K562 (cell line): ENCODE measurements around the gene ZDHHC19. TPM values are rescaled to one million over a fixed set of nuclear protein-coding genes. Genes with fewer than 3 reads are reported as not detected.

Source experiments
- ATAC-seq: fragments of 200-7000 bp; cut with Tn5 transposase; 3 replicates; pipeline ENCODE4 v1.9.1; 2020; ENCODE audit warnings: moderate library complexity
- BruUV-seq: library from RNA; stranded (reverse); fragments of 400-500 nt; replicated peaks from 2 replicates; lab custom pipeline; 2021; lab: Mats Ljungman, UMichigan
- CTCF ChIA-PET: fragments of 300-600 bp; formaldehyde crosslinking; extraction: SDS; loops from one replicate; lab custom pipeline; 2021; ENCODE audit warnings: low intra/inter-chr PET ratio; lab: Yijun Ruan, JAX
- POLR2A ChIA-PET: fragments of 300-600, 350-650 bp; sonication (Branson Sonifier 250); formaldehyde crosslinking; extraction: SDS; loops from one replicate; lab custom pipeline; 2021; ENCODE audit warnings: antibody characterized with exemption, inconsistent platforms; lab: Yijun Ruan, JAX
- DNase-seq, 4 experiments: peaks; one replicate each; pipeline versions ENCODE4 v3.0.0 to v3.0.0-alpha.2; 2011 to 2018; ENCODE audit warnings: low spot score in 3 of 4, mixed read lengths in 3 of 4; ENCODE audit errors: extremely low read depth in 1 of 4
- FAIRE-seq: peaks from 2 replicates; lab custom pipeline; 2011; peaks lifted over from hg19 to GRCh38; lab: Jason Lieb, UNC
- H2AFZ ChIP-seq: 2 replicates; pipeline ENCODE4 v1.6.0; 2011; ENCODE audit warnings: low read depth, low read length, control low read depth, inconsistent platforms
- H3K27ac ChIP-seq: fragments of 200-600 bp; 3 replicates; pipeline ENCODE4 v1.8.0; 2011; ENCODE audit warnings: low read depth, mild to moderate bottlenecking, control low read depth, inconsistent platforms, low read length, moderate library complexity, mixed read lengths; ENCODE audit errors: extremely low read depth
- H3K27me3 ChIP-seq, 2 experiments: fragments of 300-600 bp in 1 of 2; 2 replicates in 1 of 2; 3 replicates in 1 of 2; pipeline versions ENCODE4 v1.6.0 to v1.8.0; 2011; ENCODE audit warnings: inconsistent platforms in 2 of 2, low read length in 2 of 2, mild to moderate bottlenecking in 1 of 2, mixed read lengths in 1 of 2, moderate library complexity in 1 of 2; ENCODE audit not compliant: control insufficient read depth in 2 of 2, insufficient read depth in 2 of 2
- H3K36me3 ChIP-seq: fragments of 300-600 bp; 3 replicates; pipeline ENCODE4 v1.8.0; 2011; ENCODE audit warnings: mild to moderate bottlenecking, low read length, inconsistent platforms; ENCODE audit not compliant: control insufficient read depth, insufficient read depth
- H3K4me1 ChIP-seq, 2 experiments: fragments of 200-600 bp in 1 of 2; replicated peaks in 1 of 2; 2 replicates in 1 of 2; 3 replicates in 1 of 2; pipeline versions ENCODE4 v1.5.1 to v1.8.0; 2011; ENCODE audit warnings: inconsistent platforms in 2 of 2, low read length in 2 of 2, mild to moderate bottlenecking in 1 of 2, mixed read lengths in 1 of 2, moderate library complexity in 1 of 2; ENCODE audit not compliant: control insufficient read depth in 2 of 2, insufficient read depth in 2 of 2
- H3K4me2 ChIP-seq: 2 replicates; pipeline ENCODE4 v1.6.1; 2011; ENCODE audit warnings: low read length, control low read depth, inconsistent platforms, mixed read lengths; ENCODE audit not compliant: insufficient read depth
- H3K4me3 ChIP-seq: fragments of 200-600 bp; sonication (generic), shearing (Covaris generic); 2 replicates; pipeline ENCODE4 v1.5.1; 2016; ENCODE audit warnings: control low read depth, inconsistent platforms
- H3K79me2 ChIP-seq: fragments of 200-600 bp; 3 replicates; pipeline ENCODE4 v1.8.0; 2011; ENCODE audit warnings: low read length, inconsistent platforms; ENCODE audit not compliant: control insufficient read depth, insufficient read depth
- H3K9ac ChIP-seq, 2 experiments: 2 replicates each; pipeline versions ENCODE4 v1.6.0 to v1.6.1; 2011; ENCODE audit warnings: low read depth in 2 of 2, low read length in 2 of 2, control low read depth in 1 of 2, inconsistent platforms in 1 of 2, mild to moderate bottlenecking in 1 of 2, mixed read lengths in 1 of 2; ENCODE audit not compliant: insufficient read depth in 1 of 2
- H3K9me1 ChIP-seq: one replicate; pipeline ENCODE4 v1.6.0; 2011; ENCODE audit warnings: inconsistent platforms, mild to moderate bottlenecking, low read length, moderate library complexity; ENCODE audit not compliant: control insufficient read depth, insufficient read depth
- H3K9me3 ChIP-seq: replicated peaks from 2 replicates; pipeline ENCODE4 v1.5.1; 2011; ENCODE audit warnings: low read depth, low read length, inconsistent platforms; ENCODE audit not compliant: control insufficient read depth, insufficient read depth
- H4K20me1 ChIP-seq: replicated peaks from 2 replicates; pipeline ENCODE4 v1.6.1; 2011; ENCODE audit warnings: low read length, inconsistent platforms, mixed read lengths; ENCODE audit not compliant: control insufficient read depth, insufficient read depth
- CHCHD3 ChIP-seq: fragments of 250-450 bp; sonication (Bioruptor Pico); IDR thresholded peaks from 2 replicates; pipeline ENCODE4 v2.1.2; 2022; ENCODE audit warnings: mild to moderate bottlenecking
- SIRT6 ChIP-seq: IDR thresholded peaks from one replicate; pipeline ENCODE4 v1.6.1; 2012; ENCODE audit warnings: low read depth, mild to moderate bottlenecking, control low read depth, inconsistent platforms, low read length, moderate library complexity
- USF1 ChIP-seq: sonication (generic); formaldehyde crosslinking; IDR thresholded peaks from 2 replicates; pipeline ENCODE4 v1.9.0; 2022; ENCODE audit warnings: mild to moderate bottlenecking, missing genetic modification reagents
- ZBTB33 ChIP-seq: sonication (generic); formaldehyde crosslinking; IDR thresholded peaks from 2 replicates; pipeline ENCODE4 v1.8.1; 2023; ENCODE audit warnings: mild to moderate bottlenecking, missing genetic modification reagents
- WGBS: fragments of 100-300 bp; shearing (Covaris generic); methylation state at CpG from one replicate; pipeline ENCODE4 v1.1.6; 2016; ENCODE audit warnings: low coverage, mixed read lengths; ENCODE audit not compliant: insufficient coverage; ENCODE audit errors: missing lambda C conversion rate; 5-methylcytosine and 5-hydroxymethylcytosine counted together
- in situ Hi-C: fragments of 300-500 bp; cut with MboI; formaldehyde crosslinking; loops from 4 replicates; pipeline ENCODE4 v1.15.0; 2018; ENCODE audit warnings: inconsistent platforms, mixed read lengths
- intact Hi-C: fragments of 100-400 bp; cut with micrococcal nuclease; formaldehyde crosslinking; loops from 2 replicates; pipeline ENCODE4 v1.14.2; 2022
- polyA plus RNA-seq, 8 experiments: library from polyadenylated mRNA; depleted of rRNA in 4 of 8; stranded (reverse) in 5 of 8; unstranded in 3 of 8; fragments of >200 nt; fragmentation: Nextera tagmentation in 2 of 8; fragmentation: Illumina TruSeq in 1 of 8; extraction: Ambion mirVana in 2 of 8; extraction: Trizol in 1 of 8; gene quantifications; 2 replicates each; pipeline versions ENCODE4 v1.2.1 to v1.2.3, GENCODE V29; 2011 to 2014; ENCODE audit warnings: inconsistent platforms in 1 of 8, missing spikeins in 1 of 8
- total RNA-seq, 7 experiments: library from RNA; depleted of rRNA in 6 of 7; stranded (reverse); fragments of >200 nt in 6 of 7; fragmentation: Illumina TruSeq in 2 of 7; extraction: Trizol in 2 of 7; gene quantifications; 2 replicates each; pipeline versions ENCODE4 v1.2.1 to v1.2.3, GENCODE V29; 2011 to 2021; ENCODE audit warnings: low replicate concordance in 1 of 7

ZDHHC19 gene
- total and polyA plus RNA-seq, 9 of the 15 experiments (the other 6 are each of a cell fraction or from before 2014, with no cell fraction given) = 0.40 to 5.5 (median 1.1) TPM

GRCh38 chr3:196216681-196217211 lies 5.5 kb upstream of the ZDHHC19 start:
- Histone ChIP-seq H3K27me3 (no peaks in the 10 kb centered on the region), H2AFZ (no peak overlapping the region)
- in situ Hi-C loops = loop anchor here (25.0 kb wide), 1 partner anchor 504 kb away; the partner anchor contains the start of gene MUC20

More at GRCh38 chr3:196216681-196217211, 5.5 kb upstream of the ZDHHC19 start:
- Histone ChIP-seq H3K9me3 (no peaks in the 10 kb centered on the region), H3K36me3 (no peaks in the 10 kb centered on the region), H3K4me3 (no peak overlapping the region), H3K9ac (peak overlapping the region in 1 of 2 experiments; percentile 20; a peak in 1 of 4 replicates), H3K4me1 (peaks cover 0 to 31% of the 10 kb centered on the region in 2 experiments; a peak in 2 of 5 replicates), H4K20me1 (no peaks in the 10 kb centered on the region), H3K27ac (no peak overlapping the region), H3K79me2 (no peaks in the 10 kb centered on the region), H3K9me1 (no peaks in the 10 kb centered on the region), H3K4me2 (no peak overlapping the region)
- intact Hi-C loops = no loop called here
- WGBS = 62% methylated on average over 6 of the region's 25 CpGs
- ChIA-PET CTCF (no interaction called here), POLR2A (no interaction called here)
- ATAC-seq = no peak
- TF ChIP-seq USF1 (CRISPR knock-in tag) (no peak), CHCHD3 (CRISPR knock-in tag) (no peak), ZBTB33 (CRISPR knock-in tag) (peak; percentile 55; the same call in 1 of the 2 replicates), SIRT6 (no peak)
- FAIRE-seq = no peak
- DNase-seq = no peak
- BruUV-seq = no TSS peak
